BJ (cell line): ENCODE measurements around the gene HK3. TPM values are rescaled to one million over a fixed set of nuclear protein-coding genes. Genes with fewer than 3 reads are reported as not detected.

ENCODE experiments used
- CTCF ChIA-PET: fragments of 350-600 bp; formaldehyde crosslinking; extraction: SDS; loops from one replicate; lab custom pipeline; 2021; ENCODE audit warnings: antibody characterized with exemption, inconsistent platforms; lab: Yijun Ruan, JAX
- POLR2A ChIA-PET: fragments of 300-600 bp; sonication (Branson Sonifier 250); formaldehyde crosslinking; extraction: SDS; loops from one replicate; lab custom pipeline; 2021; ENCODE audit warnings: antibody characterized with exemption; lab: Charles Lee
- DNase-seq: peaks from one replicate; pipeline ENCODE4 v3.0.0-alpha.2; 2011; ENCODE audit warnings: low read depth
- H3K27me3 ChIP-seq: 2 replicates; pipeline ENCODE4 v1.6.0; 2011; ENCODE audit warnings: low read length; ENCODE audit not compliant: control insufficient read depth, insufficient read depth
- H3K36me3 ChIP-seq: 2 replicates; pipeline ENCODE4 v1.5.1; 2011; ENCODE audit warnings: low read length; ENCODE audit not compliant: control insufficient read depth, insufficient read depth
- H3K4me3 ChIP-seq: 2 replicates; pipeline ENCODE4 v1.5.1; 2011; ENCODE audit warnings: low read depth, mild to moderate bottlenecking, control low read depth, low read length
- CTCF ChIP-seq: IDR thresholded peaks from 2 replicates; pipeline ENCODE4 v1.5.1; 2011; ENCODE audit warnings: low read depth, mild to moderate bottlenecking, control low read depth, inconsistent platforms, low read length, moderate library complexity; ENCODE audit not compliant: insufficient read depth
- polyA plus RNA-seq: library from polyadenylated mRNA; depleted of rRNA; stranded (reverse); fragments of >200 nt; gene quantifications from 2 replicates; pipeline ENCODE4 v1.2.3, GENCODE V29; 2011

HK3 gene
- polyA plus RNA-seq, 1 experiment: not detected

- ChIA-PET CTCF (interaction anchor here (1.1 to 1.6 kb wide), 3 partner anchors 10 to 269 kb away, joined by 3 to 5 read pairs (median 4); no protein-coding TSS in a partner anchor), POLR2A (no interaction called here)
- Histone ChIP-seq H3K27me3 (no peaks in the 10 kb centered on the region), H3K36me3 (peaks cover 2% of the 10 kb centered on the region), H3K4me3 (no peak overlapping the region)
- DNase-seq: no peak
- TF ChIP-seq CTCF: no peak
Measured at GRCh38 chr5:176929654-176930053, 30.5 kb upstream of the HK3 start.

GRCh38 chr5:176927562-176927961 lies 28.4 kb upstream of the HK3 start:
- POLR2A ChIA-PET: interaction anchor here (0.6 kb wide), 1 partner anchor 513 kb away, joined by 7 read pairs; no protein-coding TSS in a partner anchor
- CTCF ChIA-PET: no interaction called here
- Histone ChIP-seq H3K27me3 (no peaks in the 10 kb centered on the region), H3K4me3 (no peak overlapping the region), H3K36me3 (no peaks in the 10 kb centered on the region)
- no peak for TF ChIP-seq CTCF
- no peak for DNase-seq

DNA sequence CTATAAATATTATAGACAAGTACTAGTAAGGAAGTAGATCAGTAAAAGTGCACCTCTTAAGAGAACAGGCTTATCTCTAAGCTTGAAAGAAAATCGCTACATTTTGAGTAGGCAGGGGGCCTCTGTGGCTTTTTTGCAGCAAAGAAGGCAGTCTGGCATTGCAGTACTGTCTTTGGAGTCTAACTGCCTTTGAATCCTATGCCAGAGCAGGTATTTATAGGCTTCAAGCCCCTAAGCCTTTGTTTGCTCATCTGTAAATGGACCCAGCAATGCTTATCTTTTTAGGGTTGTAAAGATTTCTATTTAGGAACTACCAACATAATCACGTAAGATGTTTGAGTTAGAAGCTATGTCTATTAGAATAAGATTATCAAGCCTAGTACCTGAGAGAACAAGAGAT lies 23.7 kb upstream of the HK3 start:
- POLR2A ChIA-PET: no interaction called here
- no peak overlapping the region for H3K4me3 ChIP-seq
- CTCF ChIA-PET: interaction anchor here (0.9 kb wide), 1 partner anchor 16 kb away, joined by 3 read pairs; no protein-coding TSS in a partner anchor

DNA sequence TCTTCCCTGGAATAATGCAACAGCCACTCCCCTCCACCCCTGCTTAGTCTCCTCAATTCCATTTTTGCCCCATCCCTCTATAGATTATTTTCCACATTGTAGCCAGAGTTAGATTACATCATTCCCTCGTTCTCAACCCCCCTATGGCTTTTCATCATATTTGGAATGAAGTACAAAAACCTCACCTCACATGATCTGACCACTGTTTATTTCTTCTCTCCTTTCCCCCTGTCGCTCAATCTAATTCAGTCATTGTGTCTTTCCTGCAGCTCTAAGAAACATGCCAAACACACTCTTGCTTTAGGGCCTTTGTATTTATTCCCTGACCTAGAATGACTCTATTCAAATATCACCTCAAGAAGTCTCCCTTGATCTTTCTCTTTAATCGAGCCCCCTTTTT lies 22.6 kb upstream of the HK3 start:
- H3K4me3 ChIP-seq: no peak overlapping the region
- no peaks in the 10 kb centered on the region for H3K36me3 ChIP-seq
- no peak for TF ChIP-seq CTCF
- no peak for DNase-seq
- CTCF ChIA-PET: interaction anchor here (0.9 to 1.6 kb wide), 2 partner anchors 261 to 264 kb away, joined by 3 read pairs; no protein-coding TSS in a partner anchor
- POLR2A ChIA-PET: interaction anchor here (0.7 kb wide), 1 partner anchor 327 kb away, joined by 4 read pairs; no protein-coding TSS in a partner anchor
- no peaks in the 10 kb centered on the region for H3K27me3 ChIP-seq

More for the DNA sequence above, 23.7 kb upstream of the HK3 start:
- Histone ChIP-seq H3K27me3 (no peaks in the 10 kb centered on the region), H3K36me3 (no peaks in the 10 kb centered on the region)
- TF ChIP-seq CTCF: no peak
- DNase-seq: no peak

GRCh38 chr5:176918613-176919012 lies 19.5 kb upstream of the HK3 start:
- no peak for TF ChIP-seq CTCF
- H3K36me3 ChIP-seq: no peaks in the 10 kb centered on the region
- ChIA-PET POLR2A (no interaction called here), CTCF (no interaction called here)
- DNase-seq: no peak
- no peak overlapping the region for H3K4me3 ChIP-seq
- no peaks in the 10 kb centered on the region for H3K27me3 ChIP-seq
